ENCODE data around the gene MAVS.

DNA sequence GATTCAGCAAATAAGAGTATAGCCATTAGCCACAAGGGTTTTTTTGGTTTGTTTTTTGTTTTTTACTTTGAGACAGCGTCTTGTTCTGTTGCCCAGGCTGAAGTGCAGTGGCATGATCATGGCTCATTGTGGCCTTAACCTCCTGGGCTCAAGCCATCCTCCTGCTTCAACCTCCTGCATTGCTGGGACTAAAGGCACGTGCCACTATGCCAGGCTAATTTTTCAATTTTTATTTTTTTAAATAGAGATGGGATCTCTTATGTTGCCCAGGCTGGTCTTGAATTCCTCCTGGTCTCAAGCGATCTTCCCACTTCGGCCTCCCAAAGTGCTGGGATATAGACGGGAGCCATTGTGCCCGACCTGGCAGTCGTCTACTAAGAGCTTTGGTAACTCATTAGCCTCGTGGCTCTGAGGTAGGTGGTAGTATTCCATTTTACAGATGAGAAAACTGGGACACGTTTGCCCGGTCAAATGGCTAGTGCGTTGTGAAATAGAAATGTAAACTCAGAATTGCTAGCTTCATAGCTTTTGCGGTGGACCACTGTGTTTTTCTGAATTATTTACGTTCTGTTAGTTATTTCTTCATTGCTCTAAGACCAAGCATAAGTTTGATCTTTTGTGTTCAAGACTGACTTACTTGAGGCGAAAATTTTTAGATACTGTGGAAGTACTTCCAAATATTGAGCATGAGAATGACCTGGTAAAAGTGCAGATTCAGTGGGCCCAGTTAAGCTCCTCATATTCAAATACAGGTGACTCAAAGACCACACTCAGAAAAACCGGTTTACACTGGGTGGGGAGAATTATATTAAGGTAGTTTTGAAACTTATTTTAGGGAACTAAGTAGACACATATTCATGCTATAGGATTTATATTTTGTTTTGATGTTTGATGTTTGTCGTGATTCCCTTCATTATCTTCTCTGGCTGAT lies 44.6 kb downstream of the MAVS start:
- TF ChIP-seq, protein P1, sequence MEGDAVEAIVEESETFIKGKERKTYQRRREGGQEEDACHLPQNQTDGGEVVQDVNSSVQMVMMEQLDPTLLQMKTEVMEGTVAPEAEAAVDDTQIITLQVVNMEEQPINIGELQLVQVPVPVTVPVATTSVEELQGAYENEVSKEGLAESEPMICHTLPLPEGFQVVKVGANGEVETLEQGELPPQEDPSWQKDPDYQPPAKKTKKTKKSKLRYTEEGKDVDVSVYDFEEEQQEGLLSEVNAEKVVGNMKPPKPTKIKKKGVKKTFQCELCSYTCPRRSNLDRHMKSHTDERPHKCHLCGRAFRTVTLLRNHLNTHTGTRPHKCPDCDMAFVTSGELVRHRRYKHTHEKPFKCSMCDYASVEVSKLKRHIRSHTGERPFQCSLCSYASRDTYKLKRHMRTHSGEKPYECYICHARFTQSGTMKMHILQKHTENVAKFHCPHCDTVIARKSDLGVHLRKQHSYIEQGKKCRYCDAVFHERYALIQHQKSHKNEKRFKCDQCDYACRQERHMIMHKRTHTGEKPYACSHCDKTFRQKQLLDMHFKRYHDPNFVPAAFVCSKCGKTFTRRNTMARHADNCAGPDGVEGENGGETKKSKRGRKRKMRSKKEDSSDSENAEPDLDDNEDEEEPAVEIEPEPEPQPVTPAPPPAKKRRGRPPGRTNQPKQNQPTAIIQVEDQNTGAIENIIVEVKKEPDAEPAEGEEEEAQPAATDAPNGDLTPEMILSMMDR (IDR thresholded peaks at IDR 0.05), result no peak
- no peak for TF ChIP-seq POLR2A (IDR thresholded peaks at IDR 0.05)

Measured in esophagus squamous epithelium (tissue), 4 donors.